Tibial artery (tissue), 4 donors: Measurements from ENCODE around the gene MPEG1.

Source experiments
- DNase-seq, 2 donors: peaks; one replicate each; pipeline ENCODE4 v3.0.0-alpha.2; 2019
- H3K27ac ChIP-seq, 2 donors: fragments of 200-600 bp; sonication (generic) in 1 of 2; 1 replicate in 1 of 2; 2 replicates in 1 of 2; pipeline ENCODE4 v1.5.1; 2018 to 2019; ENCODE audit warnings: mild to moderate bottlenecking in 1 of 2
- H3K27me3 ChIP-seq, 2 donors: fragments of 200-600 bp; sonication (generic) in 1 of 2; one replicate each; pipeline versions ENCODE4 v1.5.1 to v1.6.0; 2016 to 2019
- H3K36me3 ChIP-seq, 3 donors: fragments of 200-600 bp; sonication (generic) in 2 of 3; one replicate each; pipeline ENCODE4 v1.5.1; 2016 to 2019; ENCODE audit warnings: mild to moderate bottlenecking in 2 of 3
- H3K4me1 ChIP-seq, 4 donors: fragments of 200-600 bp; sonication (generic) in 2 of 4; 1 replicate in 3 of 4; 2 replicates in 1 of 4; pipeline ENCODE4 v1.5.1; 2016 to 2019
- H3K4me3 ChIP-seq, 2 donors: fragments of 200-600 bp; sonication (generic) in 1 of 2; 1 replicate in 1 of 2; 2 replicates in 1 of 2; pipeline ENCODE4 v1.5.1; 2018 to 2019; ENCODE audit warnings: mild to moderate bottlenecking in 2 of 2
- H3K9me3 ChIP-seq, 3 donors: fragments of 200-600 bp; sonication (generic) in 1 of 3; one replicate each; pipeline ENCODE4 v1.5.1; 2016 to 2019
- intact Hi-C: fragments of 100-400 bp; cut with DNase I; formaldehyde crosslinking; loops from one replicate; pipeline ENCODE4 v1.15.0; 2023; ENCODE audit warnings: low total_unique reads
- TF ChIP-seq, protein P1 (sequence below), 2 experiments: fragments of 200-600 bp in 1 of 2; fragments of 450-650 bp in 1 of 2; IDR thresholded peaks; one replicate each; pipeline ENCODE4 v1.5.1; 2017 to 2019; ENCODE audit warnings: antibody characterized with exemption in 2 of 2, mild to moderate bottlenecking in 1 of 2, moderate library complexity in 1 of 2

The MPEG1 gene

DNA sequence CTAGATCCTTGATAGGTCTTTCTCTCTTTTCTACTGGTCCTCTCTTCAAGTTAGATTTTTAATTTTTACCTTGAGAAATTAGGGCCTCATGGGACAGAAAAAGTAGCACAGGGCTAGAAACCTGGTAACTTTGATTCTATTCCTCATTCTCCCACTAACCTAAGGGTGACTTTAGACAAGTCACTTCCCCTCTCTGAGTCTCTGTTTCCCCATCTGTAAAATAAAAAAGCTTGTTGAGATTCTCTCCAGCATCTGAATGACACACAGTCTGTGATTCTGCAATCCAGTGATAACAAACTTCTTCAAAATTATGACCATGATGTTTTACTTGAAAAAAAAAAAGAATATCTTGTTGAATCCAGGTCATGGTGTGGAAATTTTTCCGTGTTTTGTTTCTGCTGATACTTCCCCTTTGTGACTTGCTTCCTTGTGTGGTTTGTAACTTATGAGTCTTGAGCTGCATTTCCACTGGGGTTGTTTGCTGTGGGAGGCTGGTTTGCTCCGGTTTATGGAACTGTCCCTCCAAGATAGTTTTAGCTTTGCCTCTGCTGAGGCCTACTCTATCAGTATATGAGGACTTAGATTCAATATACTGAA lies 9.8 kb upstream of the MPEG1 start:
- intact Hi-C loops, result no loop called here
- TF ChIP-seq, protein P1, sequence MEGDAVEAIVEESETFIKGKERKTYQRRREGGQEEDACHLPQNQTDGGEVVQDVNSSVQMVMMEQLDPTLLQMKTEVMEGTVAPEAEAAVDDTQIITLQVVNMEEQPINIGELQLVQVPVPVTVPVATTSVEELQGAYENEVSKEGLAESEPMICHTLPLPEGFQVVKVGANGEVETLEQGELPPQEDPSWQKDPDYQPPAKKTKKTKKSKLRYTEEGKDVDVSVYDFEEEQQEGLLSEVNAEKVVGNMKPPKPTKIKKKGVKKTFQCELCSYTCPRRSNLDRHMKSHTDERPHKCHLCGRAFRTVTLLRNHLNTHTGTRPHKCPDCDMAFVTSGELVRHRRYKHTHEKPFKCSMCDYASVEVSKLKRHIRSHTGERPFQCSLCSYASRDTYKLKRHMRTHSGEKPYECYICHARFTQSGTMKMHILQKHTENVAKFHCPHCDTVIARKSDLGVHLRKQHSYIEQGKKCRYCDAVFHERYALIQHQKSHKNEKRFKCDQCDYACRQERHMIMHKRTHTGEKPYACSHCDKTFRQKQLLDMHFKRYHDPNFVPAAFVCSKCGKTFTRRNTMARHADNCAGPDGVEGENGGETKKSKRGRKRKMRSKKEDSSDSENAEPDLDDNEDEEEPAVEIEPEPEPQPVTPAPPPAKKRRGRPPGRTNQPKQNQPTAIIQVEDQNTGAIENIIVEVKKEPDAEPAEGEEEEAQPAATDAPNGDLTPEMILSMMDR (IDR thresholded peaks at IDR 0.05), result no peak
- no peaks in the 10 kb centered on the region for H3K36me3 ChIP-seq
- H3K27me3 ChIP-seq, result no peaks in the 10 kb centered on the region
- H3K9me3 ChIP-seq, result no peaks in the 10 kb centered on the region
- peaks cover 0 to 11% (median 3%) of the 10 kb centered on the region in 4 donors for H3K4me1 ChIP-seq
- H3K27ac ChIP-seq, result no peak overlapping the region
- no peak for DNase-seq
- H3K4me3 ChIP-seq, result no peak overlapping the region

DNA sequence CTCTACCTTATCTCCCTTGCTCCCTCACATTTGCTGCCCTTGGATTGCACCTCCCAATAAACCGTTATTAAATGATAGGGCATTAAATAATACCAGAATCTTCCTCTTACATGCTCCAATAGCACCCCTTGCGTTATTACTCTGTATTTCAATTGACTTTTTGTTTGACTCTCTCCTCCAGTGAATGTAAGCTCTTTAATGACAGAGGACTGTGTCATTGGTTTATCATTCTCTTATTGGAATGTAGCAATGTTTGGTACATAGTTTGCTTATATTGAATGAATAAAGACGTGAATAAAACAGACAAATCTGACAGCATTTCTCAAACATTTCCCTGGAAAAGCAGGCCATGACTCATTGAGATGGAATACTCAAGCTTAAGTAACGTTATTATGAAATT lies 8.7 kb upstream of the MPEG1 start:
- no peaks in the 10 kb centered on the region for H3K36me3 ChIP-seq

DNA sequence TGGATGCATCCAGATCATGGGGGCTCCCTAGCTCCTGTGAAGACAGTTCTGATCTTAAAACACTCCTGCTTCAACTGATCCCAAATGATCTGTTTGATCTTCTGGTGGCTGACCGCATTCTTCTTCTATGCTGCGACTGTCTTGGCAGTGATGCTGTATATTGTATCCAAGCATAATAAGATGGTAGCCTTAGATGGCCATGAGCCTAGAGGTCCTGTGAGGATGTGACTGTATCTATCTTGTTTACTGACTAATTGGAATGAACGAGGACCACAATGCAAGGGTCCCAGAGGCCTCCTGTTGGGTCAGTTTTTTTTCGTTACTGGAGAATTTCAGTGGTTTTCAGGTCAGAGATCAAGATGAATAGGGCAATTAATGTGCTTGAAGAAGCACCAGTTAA lies 7.1 kb upstream of the MPEG1 start:
- Histone ChIP-seq H3K4me1 (peaks cover 0 to 11% (median 3%) of the 10 kb centered on the region in 4 donors), H3K4me3 (no peak overlapping the region), H3K36me3 (no peaks in the 10 kb centered on the region), H3K9me3 (no peaks in the 10 kb centered on the region), H3K27me3 (no peaks in the 10 kb centered on the region), H3K27ac (no peak overlapping the region)
- DNase-seq, result no peak
- TF ChIP-seq, protein P1 (IDR thresholded peaks at IDR 0.05), result no peak
- intact Hi-C loops, result no loop called here

More for the DNA sequence above, 8.7 kb upstream of the MPEG1 start:
- Histone ChIP-seq H3K27ac (no peak overlapping the region), H3K4me1 (peaks cover 0 to 11% (median 3%) of the 10 kb centered on the region in 4 donors), H3K4me3 (no peak overlapping the region), H3K27me3 (no peaks in the 10 kb centered on the region), H3K9me3 (no peaks in the 10 kb centered on the region)
- TF ChIP-seq, protein P1 (IDR thresholded peaks at IDR 0.05), result no peak
- no peak for DNase-seq
- intact Hi-C loops, result no loop called here

DNA sequence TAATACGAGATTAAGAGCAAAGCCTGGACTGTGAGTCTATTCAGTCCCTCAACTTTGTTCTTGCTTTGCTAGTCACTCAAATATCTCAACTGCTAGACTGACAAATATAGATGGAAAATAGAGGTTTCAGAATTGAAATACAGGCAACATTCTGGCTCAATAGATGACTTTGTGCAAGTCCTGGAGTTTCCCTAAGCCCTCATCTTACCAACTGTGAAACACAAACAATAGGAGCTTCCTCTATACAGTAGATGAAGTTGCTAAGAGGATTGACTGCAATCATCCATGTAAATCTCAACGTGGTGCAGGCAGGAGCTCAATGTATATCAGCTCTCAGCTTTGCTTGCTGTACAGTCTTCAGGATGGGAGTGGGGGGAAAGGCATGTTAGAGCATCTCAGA lies 6.2 kb upstream of the MPEG1 start:
- Histone ChIP-seq H3K4me3 (no peak overlapping the region), H3K27ac (no peak overlapping the region), H3K36me3 (no peaks in the 10 kb centered on the region), H3K4me1 (peaks cover 0 to 11% (median 3%) of the 10 kb centered on the region in 4 donors), H3K27me3 (no peaks in the 10 kb centered on the region), H3K9me3 (no peaks in the 10 kb centered on the region)
- TF ChIP-seq, protein P1 (IDR thresholded peaks at IDR 0.05), result no peak
- intact Hi-C loops, result no loop called here
- DNase-seq, result no peak

DNA sequence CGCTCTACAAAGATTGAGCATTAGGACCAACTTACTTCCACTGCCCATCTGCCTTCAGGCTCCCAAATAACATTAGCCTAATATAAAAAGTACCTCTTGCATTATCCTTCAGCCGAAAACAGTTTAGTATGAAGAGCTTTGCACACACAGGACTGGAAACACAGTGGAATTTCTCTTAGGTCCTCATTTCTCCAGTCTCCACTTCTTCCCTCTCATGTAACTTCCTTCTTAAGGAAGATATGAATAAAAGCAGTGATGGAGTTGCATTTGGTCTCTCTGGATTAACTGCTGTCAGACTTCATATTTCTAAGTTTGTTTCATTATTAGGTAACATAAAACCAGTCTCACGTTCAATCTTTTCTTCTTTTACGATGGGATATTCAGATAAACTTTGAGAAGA lies 5.6 kb upstream of the MPEG1 start:
- Histone ChIP-seq H3K4me1 (peaks cover 0 to 11% (median 3%) of the 10 kb centered on the region in 4 donors), H3K4me3 (no peak overlapping the region), H3K27me3 (no peaks in the 10 kb centered on the region), H3K9me3 (no peaks in the 10 kb centered on the region), H3K36me3 (no peaks in the 10 kb centered on the region), H3K27ac (no peak overlapping the region)
- intact Hi-C loops, result no loop called here
- TF ChIP-seq, protein P1 (IDR thresholded peaks at IDR 0.05), result no peak
- DNase-seq, result no peak
